Activated CD4-positive, alpha-beta T cell treated with anti-CD3 and anti-CD28 coated beads for 1 hour (primary cell): ENCODE measurements around the gene FOXN1.
"Not testable (repeated sequence)": the region's sequence is repeated elsewhere in the genome, so short reads cannot be mapped to it uniquely, and the experiment has no call there.

Source experiments
- DNase-seq: peaks from one replicate; pipeline ENCODE4 v3.0.0-alpha.2; 2020

Gene FOXN1

DNA sequence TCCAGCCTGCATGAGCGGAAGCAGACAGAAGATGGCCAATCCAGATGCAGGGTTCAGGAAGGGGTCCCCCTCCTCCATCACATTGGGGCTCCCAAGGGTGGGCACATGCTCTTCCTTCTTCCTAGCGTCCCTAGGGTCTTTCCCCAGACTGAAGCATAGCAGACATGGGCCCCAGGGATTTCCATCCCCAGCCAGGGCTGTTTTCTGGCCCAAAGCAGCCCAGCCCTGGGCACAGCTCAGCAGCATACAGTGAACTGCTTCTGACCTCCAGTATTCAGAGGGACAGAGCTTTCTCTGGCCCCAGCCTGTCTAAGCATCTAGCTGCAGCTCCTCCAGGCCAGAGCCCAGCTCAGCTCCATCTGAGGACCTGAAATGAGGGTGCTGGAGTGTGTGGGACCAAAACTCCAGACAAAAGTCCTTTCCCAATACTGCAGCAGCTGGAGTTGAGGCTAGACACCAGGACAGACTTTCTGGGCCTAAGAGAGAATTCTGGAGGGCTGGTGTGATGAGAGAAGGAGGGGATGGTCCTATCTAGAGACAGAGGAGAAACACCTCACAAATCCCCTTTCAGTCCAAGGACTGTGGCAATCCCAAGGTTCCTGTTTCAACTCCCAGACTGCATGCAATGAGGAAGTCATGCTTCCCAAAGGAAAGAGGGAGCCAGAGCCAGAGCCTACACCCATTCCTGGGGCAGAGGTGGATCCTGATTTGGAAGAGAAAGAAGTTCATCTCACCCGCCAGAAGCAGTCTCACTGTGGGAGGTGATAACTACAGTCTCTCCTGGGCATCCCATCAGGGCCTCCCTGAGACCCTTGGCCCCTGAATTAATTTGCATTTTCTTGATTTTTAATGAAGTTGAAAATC, 4.5 kb upstream of the FOXN1 start:
- DNase-seq, result no peak

- DNase-seq, result no peak
Observed at GRCh38 chr17:28503420-28503819, 2.7 kb upstream of the FOXN1 start.

GRCh38 chr17:28506763-28507487, 777 bp downstream of the FOXN1 start:
- no peak for DNase-seq

- DNase-seq, result no peak
Observed at GRCh38 chr17:28507567-28508203, 1.5 kb downstream of the FOXN1 start.

DNA sequence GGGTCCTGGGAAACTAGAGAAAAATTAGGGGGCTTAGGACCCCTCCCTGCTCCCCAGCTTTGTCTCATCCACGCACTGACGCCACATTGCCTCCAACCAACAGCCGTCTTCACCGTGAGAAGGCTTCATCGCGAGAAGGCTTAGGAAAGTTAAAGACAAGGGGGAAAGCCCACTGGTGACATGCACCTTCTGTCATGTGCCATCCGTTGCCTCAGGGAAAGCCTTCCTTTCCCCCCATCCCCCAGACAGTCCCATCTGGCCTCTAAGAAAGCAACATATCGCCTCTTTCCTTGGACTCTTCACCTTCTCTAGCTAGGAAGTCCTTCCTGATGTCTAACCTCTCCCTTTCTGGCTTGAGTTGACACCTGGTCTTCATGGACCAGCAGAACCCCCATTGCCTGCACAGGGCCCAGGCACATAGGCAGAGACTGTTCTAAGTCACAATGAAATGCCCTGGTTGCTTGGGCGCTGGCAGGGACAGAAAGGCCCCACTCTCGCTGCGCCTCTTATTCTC, 2.1 kb downstream of the FOXN1 start:
- no peak for DNase-seq

DNA sequence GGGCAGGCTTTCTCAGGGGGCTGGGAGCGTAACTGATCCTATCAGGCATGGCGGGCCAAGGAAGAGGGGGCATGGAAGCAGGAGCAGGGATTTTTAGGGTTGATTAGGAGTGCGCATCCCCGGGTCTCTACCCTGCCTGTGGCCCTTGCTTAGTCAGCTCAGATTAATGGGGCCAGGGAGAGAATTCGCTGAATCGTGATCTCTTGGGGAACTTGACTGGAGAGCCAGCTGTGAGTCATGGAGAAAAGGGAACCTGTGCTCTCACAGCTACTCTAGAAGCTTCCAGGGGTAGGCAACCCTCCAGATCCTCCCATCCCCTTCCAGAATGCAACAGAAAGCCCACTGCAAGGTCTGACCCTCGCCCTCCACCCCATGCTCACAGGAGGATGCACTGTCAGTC, 3.6 kb downstream of the FOXN1 start:
- DNase-seq, result no peak

GRCh38 chr17:28511858-28512461, 5.8 kb downstream of the FOXN1 start:
- no peak for DNase-seq

GRCh38 chr17:28513476-28513875, 7.3 kb downstream of the FOXN1 start:
- no peak for DNase-seq

DNA sequence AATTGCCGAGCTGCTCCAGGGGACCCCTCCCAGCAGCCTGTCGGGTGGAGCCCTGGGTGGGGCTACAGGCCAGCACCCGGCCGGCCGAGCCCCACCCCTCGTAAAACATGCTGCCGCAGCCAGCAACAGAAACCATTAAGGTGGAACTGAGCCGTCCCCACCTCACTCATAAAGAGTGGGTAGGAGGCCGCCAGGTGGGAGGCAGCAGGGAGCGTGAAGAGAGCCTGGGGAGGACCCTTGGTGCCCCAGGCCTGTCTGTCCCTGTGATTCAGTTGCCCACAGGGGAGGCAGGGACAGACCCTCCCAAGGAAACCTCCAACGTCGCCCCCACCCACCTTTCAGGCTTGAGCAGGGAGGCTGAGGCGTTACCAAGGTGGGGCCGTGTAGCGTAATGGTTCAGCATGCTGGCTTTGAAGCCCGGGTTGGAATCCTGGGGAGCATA, 8.4 kb downstream of the FOXN1 start:
- DNase-seq, result no peak

DNA sequence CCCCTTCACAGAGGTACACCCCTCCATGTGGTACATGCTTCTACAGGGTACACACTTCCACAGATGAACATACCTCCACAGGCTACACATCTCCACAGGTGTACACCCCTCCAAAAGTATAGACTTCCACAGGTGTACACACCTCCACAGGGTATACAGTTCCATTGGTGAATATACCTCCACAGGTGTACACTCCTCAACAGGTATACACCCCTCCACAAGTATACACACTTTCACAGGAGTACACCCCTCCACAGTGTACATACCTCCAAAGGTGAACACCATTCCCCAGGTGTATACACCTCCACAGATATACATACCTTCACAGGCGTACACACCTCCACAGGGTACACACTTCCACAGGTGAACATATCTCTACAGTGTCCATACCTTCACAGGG, 9.4 kb downstream of the FOXN1 start:
- no peak for DNase-seq

GRCh38 chr17:28518132-28518531, 12.0 kb downstream of the FOXN1 start:
- no peak for DNase-seq

DNA sequence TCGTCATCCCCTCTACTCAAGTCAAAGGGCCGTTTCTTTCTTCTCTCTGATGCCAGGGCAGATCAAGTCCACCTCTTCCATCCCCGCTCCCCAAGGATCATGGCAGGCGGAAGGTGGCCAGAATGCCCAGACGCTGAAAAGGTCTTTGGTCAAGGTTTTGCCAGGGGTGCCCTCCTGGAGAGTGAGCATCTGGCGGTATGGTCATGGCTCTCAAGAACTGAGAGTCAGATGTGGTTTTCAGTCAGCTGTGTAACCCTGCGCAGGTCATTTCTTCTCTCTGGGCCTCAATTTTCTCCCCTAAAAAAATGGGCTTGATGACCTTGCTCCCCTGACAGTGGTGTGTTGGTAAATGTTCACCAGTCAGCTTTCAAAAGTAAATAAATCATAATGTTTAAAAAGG, 12.4 kb downstream of the FOXN1 start:
- DNase-seq, result no peak

DNA sequence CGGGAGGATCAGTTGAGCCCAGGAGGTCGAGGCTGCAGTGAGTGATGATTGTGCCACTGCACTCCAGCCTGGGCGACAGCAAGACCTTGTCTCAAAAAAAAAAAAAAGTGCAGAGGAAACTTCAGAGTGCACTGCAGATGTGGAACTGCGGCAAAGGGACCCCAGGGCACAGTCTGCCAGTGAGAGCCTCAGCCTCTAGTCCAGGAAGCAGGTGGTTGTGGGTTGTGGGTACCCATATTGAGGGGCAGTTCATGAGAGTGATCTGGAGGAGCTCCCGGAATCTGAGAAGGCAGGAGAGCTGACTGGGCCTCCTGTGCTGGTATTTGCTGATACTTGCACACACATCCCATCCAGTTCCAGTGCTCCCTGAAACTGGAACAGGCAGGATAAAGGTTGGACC, 13.1 kb downstream of the FOXN1 start:
- no peak for DNase-seq

GRCh38 chr17:28520687-28521086, 14.5 kb downstream of the FOXN1 start:
- no peak for DNase-seq

- DNase-seq, result no peak
Observed at GRCh38 chr17:28521311-28522085, 15.3 kb downstream of the FOXN1 start.

DNA sequence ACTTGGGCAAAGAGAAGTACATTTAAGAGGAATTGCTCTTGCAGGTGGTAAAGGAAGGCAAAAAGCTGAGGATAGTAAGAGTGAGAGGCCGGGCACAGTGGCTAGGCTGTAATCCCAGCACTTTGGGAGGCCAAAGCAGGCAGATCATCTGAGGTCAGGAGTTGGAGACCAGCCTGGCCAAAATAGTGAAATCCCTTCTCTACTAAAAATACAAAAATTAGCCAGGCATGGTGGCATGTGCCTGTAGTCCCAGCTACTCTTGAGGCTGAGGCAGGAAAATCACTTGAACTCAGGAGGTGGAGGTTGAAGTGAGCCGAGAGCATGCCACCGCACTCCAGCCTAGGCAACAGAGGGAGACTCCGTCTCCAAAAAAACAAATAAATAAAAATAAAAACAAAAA, 16.1 kb downstream of the FOXN1 start:
- DNase-seq, result not testable (repeated sequence)

DNA sequence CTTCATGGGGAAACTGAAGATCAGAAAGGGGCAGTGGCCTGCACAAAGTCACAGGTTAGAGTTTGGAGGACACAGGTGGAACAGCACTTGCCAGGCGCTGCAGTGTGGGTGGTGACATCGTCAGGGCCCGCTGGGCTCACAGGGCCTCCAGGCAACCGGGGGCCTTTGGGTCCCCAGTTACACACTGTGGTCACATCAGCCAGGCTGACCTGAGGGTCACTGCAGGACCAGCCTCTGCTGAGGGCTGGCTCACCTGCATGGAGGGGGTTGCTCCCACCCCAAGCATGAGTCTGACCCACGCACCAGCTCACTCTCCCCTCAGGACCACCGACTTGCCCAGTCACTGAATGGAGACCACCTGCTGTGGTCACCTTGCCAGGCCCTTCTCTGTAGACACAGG, 17.0 kb downstream of the FOXN1 start:
- no peak for DNase-seq

DNA sequence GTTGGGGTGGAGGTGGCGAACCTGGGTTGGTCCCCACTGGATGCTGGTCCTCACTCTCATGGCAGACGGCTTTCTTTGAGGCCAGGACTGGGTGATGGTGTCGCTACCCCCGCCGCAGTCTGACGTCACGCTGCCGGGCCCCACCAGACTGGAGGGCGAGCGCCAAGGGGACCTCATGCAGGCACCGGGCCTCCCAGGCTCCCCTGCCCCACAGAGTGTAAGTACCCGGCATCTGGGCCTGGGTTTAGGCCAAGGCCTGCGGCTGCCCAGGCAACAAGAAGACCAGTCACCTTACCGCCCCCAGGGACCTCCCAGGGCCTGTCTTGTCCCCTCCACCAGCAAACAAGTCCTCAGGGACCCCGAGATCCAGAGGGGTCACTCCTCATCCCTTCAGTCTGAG, 17.7 kb downstream of the FOXN1 start:
- no peak for DNase-seq

DNA sequence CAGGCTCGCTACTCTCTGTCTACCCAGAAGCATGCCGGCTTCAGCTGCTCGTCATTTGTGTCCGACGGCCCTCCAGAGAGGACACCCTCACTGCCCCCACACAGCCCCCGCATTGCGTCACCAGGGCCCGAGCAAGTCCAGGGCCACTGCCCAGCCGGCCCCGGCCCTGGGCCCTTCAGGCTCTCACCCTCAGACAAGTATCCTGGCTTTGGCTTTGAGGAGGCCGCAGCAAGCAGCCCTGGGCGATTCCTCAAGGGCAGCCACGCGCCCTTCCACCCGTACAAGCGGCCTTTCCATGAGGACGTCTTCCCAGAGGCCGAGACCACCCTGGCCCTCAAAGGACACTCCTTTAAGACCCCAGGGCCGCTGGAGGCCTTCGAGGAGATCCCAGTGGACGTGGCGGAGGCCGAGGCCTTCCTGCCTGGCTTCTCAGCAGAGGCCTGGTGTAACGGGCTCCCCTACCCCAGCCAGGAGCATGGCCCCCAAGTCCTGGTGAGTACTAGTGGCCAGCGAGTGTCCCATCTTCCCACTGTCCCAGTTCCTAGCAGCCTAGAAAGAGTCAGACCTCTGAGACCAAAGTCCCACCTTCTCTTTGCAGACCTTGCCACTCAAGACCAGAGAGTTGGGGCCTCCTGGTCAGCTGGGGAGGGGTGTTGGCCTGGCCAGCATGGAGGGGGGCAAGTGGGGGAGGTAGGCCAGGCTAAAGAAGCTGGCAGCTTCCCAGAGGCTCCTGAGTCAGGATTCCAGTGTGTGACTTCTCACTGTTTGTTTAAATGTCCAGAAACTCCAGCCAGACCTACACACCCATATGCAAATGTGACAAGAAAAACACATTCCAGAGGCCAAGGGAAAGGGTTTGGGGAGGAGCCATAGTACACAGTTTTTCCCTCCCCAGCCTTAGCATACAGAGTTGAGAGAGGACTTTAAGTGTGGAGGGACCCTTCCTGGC, 18.6 kb downstream of the FOXN1 start:
- DNase-seq, result no peak

DNA sequence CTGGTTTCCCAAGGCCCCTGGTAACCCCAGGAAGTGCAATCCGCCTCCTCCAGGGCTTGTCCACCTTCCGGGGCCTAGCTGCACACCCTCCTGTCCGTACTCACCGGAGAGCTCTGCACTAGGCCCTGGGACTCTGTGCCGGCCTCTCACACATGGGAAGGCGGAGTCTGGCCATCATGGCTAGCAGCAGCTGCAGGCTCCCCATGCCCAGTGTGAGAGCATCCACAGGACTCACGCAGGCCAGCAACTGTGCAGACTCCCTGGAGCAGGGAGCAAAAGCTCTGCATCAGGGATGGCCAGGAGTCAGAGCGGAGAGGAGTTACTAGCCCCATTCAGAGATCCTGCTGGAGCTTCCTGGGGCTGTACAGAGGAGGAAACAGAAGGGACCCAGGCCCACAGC, 20.2 kb downstream of the FOXN1 start:
- DNase-seq, result no peak

GRCh38 chr17:28527181-28527681, 21.1 kb downstream of the FOXN1 start:
- no peak for DNase-seq
